Stimulated activated CD4-positive, alpha-beta T cell treated with anti-CD3 and anti-CD28 coated beads, Interleukin-12 subunit alpha, Interleukin-12 subunit beta, amount 100 ng/mL, for 24 hours (primary cell): Measurements from ENCODE around the gene GP9.
"Not testable (repeated sequence)": the region's sequence is repeated elsewhere in the genome, so short reads cannot be mapped to it uniquely, and the experiment has no call there.

Experiments used
- DNase-seq, 2 experiments: peaks; one replicate each; pipeline ENCODE4 v3.0.0-alpha.2; 2020; ENCODE audit warnings: low read depth in 2 of 2

GP9 gene

DNA sequence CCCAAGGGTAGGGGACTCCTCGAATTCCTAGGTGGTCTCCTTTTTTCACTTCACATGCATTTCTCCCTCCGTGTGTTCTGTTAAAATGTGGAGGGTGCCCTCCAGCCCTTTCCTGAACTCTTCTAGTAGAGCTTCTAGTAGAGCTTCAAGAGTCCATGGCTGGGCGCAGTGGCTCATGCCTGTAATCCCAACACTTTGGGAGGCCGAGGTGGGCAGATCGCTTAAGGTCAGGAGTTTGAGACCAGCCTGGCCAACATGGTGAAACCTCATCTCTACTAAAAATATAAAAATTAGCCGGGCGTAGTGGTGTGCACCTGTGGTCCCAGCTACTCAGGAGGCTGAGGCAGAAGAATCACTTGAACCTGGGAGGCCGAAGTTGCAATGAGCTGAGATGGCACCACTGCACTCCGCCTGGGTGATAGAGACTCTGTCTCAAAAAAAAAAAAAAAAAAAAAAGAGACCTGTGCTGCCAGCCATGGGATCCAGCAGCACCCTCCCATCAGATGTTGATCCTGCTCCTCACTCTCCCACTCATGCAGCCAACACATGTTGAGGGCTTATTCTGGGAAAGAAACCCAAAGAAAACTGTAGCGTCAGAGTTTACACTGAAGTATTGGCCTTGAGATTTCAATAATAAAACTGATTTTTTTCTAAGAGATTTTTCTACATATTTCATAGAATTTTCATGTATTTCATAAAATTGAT lies 50.6 kb downstream of the GP9 start:
- not testable (repeated sequence) for DNase-seq
